Measurements from ENCODE around the gene PIGK. TPM values are rescaled to one million over a fixed set of nuclear protein-coding genes. Genes with fewer than 3 reads are reported as not detected.

The PIGK gene
- total RNA-seq, 4 donors from 2014 or later = 23.5 to 41.0 (median 28.3) TPM

DNA sequence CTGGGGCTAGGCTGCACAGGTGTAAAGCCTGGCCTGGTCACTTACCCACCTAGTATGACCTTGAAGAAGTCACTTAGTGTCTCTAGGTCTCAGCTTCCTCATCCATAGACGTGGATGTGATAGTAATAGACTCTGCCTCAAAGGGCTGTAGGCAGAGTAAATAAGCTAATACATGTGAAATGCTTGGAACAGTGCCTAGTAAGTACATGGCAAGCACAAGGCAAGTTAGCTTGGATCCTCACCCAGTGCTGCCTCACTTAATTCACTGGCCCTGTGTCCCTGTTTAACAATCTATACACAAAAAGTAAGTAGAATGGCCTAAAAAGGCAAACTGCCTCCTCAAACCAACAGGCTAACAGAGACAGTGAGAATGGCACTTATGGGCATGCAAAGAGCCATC, 167.8 kb downstream of the PIGK start:
- Histone ChIP-seq H3K4me3 (replicated peaks in 1 of 3) (no peak overlapping the region), H3K27me3 (no peaks in the 10 kb centered on the region), H3K9me3 (no peaks in the 10 kb centered on the region), H3K27ac (no peak overlapping the region), H3K4me1 (no peaks in the 10 kb centered on the region), H3K36me3 (no peaks in the 10 kb centered on the region)
- intact Hi-C loops (cut with DNase I) = no loop called here
- WGBS, 2 donors = 68 to 94% methylated on average over 1 of the region's 1 CpG
- TF ChIP-seq, protein P1, sequence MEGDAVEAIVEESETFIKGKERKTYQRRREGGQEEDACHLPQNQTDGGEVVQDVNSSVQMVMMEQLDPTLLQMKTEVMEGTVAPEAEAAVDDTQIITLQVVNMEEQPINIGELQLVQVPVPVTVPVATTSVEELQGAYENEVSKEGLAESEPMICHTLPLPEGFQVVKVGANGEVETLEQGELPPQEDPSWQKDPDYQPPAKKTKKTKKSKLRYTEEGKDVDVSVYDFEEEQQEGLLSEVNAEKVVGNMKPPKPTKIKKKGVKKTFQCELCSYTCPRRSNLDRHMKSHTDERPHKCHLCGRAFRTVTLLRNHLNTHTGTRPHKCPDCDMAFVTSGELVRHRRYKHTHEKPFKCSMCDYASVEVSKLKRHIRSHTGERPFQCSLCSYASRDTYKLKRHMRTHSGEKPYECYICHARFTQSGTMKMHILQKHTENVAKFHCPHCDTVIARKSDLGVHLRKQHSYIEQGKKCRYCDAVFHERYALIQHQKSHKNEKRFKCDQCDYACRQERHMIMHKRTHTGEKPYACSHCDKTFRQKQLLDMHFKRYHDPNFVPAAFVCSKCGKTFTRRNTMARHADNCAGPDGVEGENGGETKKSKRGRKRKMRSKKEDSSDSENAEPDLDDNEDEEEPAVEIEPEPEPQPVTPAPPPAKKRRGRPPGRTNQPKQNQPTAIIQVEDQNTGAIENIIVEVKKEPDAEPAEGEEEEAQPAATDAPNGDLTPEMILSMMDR (IDR thresholded peaks at IDR 0.05) = no peak
- TF ChIP-seq POLR2A (IDR thresholded peaks at IDR 0.05) = no peak
- DNase-seq = no peak

DNA sequence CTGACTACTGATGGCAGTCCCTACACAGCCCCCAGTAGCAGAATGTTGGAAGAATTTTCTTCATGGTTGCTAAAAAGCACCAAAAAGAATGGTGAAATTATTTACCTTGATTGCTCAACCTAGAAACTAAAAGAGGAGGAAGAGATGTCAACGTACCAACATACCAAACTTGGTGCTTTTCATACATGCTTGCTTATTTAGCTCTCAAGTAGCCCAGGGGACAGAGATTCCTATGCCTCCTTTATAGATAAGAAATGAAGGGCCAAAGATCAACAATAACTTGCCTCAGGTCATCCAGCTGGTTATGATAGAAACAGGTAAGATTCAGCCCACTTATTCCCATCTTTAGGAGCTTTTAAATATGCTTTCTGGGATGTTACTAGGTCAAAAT, 170.6 kb downstream of the PIGK start:
- TF ChIP-seq, protein P1 (IDR thresholded peaks at IDR 0.05) = no peak
- no peak for TF ChIP-seq POLR2A (IDR thresholded peaks at IDR 0.05)

DNA sequence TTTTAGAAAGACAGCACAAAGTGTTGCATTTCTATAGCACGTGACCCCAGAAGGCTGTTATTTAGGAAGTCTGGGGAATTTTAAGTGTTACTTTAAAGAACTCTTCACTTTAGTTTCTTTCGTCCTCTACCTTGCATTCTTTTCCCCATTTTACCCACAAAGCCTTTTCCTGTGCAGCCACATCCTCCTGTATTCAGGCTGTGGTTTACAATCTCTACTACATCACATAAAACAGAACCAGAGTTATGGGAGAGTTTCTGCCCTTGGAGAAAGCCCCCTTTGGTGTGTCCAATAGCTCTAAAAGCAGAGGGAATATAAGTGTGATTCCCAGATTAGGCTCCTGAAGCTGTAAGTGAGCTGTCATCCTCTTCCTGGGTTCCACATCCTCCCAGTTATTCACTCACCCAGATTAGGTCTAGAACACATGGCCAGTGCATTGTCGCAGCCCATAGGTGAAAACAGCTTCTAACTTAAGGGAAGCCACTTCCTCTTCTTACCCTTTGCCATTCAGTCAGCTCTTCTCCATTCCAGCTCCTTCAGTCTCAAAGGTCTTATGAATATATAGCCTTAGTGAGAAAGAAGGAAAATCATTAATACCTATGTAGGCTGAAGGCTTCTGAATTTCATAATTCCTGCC, 171.1 kb downstream of the PIGK start:
- Histone ChIP-seq H3K27me3 (no peaks in the 10 kb centered on the region), H3K9me3 (no peaks in the 10 kb centered on the region), H3K27ac (no peak overlapping the region), H3K4me3 (replicated peaks in 1 of 3) (no peak overlapping the region), H3K36me3 (no peaks in the 10 kb centered on the region), H3K4me1 (no peaks in the 10 kb centered on the region)
- DNase-seq = no peak
- TF ChIP-seq, protein P1 (IDR thresholded peaks at IDR 0.05) = no peak
- no peak for TF ChIP-seq POLR2A (IDR thresholded peaks at IDR 0.05)
- WGBS, 2 donors = 59 to 70% methylated on average over 3 of the region's 3 CpGs
- intact Hi-C loops (cut with DNase I) = no loop called here

More for the DNA sequence above, 170.6 kb downstream of the PIGK start:
- H3K4me3 ChIP-seq (replicated peaks in 1 of 3) = no peak overlapping the region
- no peak overlapping the region for H3K27ac ChIP-seq
- intact Hi-C loops (cut with DNase I) = no loop called here
- H3K4me1 ChIP-seq = no peaks in the 10 kb centered on the region
- no peaks in the 10 kb centered on the region for H3K9me3 ChIP-seq
- H3K27me3 ChIP-seq = no peaks in the 10 kb centered on the region
- no peak for DNase-seq
- 44 to 61% methylated on average over 1 of the region's 1 CpG for WGBS, 2 donors
- no peaks in the 10 kb centered on the region for H3K36me3 ChIP-seq

DNA sequence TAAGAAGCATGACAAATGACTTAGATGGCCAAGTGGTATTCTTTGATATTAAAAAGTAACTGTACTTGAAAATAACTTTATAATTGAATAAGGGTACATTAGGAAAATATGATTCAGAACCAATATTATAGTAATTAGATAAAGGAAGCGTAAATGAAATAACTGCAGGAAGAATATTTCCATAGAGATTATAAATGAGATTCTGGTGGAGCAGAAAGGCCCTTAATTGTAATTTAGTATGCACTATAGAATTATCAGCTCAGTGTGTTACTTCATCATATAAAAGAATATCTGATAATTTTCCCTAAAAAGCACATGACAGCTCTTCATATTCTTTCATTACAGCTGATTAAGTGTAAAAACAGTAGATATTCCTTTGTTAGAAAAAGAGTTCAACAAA, 171.7 kb downstream of the PIGK start:
- Histone ChIP-seq H3K36me3 (no peaks in the 10 kb centered on the region), H3K27ac (no peak overlapping the region), H3K9me3 (no peaks in the 10 kb centered on the region), H3K27me3 (no peaks in the 10 kb centered on the region), H3K4me3 (replicated peaks in 1 of 3) (no peak overlapping the region), H3K4me1 (no peaks in the 10 kb centered on the region)
- no peak for DNase-seq
- WGBS, 2 donors = 94 to 98% methylated on average over 1 of the region's 1 CpG
- intact Hi-C loops (cut with DNase I) = no loop called here
- TF ChIP-seq, protein P1 (IDR thresholded peaks at IDR 0.05) = no peak
- no peak for TF ChIP-seq POLR2A (IDR thresholded peaks at IDR 0.05)

DNA sequence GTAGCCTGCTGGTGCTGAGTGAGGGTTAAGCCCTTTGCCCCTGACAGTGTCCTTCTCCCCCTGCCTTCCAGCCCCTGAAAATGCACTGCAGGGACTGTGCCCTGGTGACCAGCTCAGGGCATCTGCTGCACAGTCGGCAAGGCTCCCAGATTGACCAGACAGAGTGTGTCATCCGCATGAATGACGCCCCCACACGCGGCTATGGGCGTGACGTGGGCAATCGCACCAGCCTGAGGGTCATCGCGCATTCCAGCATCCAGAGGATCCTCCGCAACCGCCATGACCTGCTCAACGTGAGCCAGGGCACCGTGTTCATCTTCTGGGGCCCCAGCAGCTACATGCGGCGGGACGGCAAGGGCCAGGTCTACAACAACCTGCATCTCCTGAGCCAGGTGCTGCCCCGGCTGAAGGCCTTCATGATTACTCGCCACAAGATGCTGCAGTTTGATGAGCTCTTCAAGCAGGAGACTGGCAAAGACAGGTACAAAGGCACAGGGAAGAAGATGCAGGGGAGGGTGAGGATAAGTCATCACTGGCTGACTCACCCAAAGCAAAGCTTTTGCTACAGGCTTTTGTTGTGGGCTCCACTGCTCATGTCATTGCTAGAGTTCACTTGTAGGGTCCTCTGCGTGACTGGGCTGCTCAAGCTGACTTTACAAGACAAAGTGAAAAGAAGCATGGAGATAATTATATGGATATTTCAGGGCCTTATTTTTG, 174.9 kb downstream of the PIGK start:
- Histone ChIP-seq H3K4me1 (no peaks in the 10 kb centered on the region), H3K4me3 (replicated peaks in 1 of 3) (no peak overlapping the region), H3K27me3 (no peaks in the 10 kb centered on the region), H3K27ac (no peak overlapping the region), H3K9me3 (no peaks in the 10 kb centered on the region), H3K36me3 (no peaks in the 10 kb centered on the region)
- no peak for DNase-seq
- intact Hi-C loops (cut with DNase I) = no loop called here
- TF ChIP-seq POLR2A (IDR thresholded peaks at IDR 0.05) = no peak
- TF ChIP-seq, protein P1 (IDR thresholded peaks at IDR 0.05) = no peak
- WGBS, 2 donors = 93 to 95% methylated on average over 20 of the region's 20 CpGs
